GM18873 (cell line): Measurements from ENCODE around the gene SLC24A4.

ENCODE experiments used
- ATAC-seq: cut with Tn5 transposase; IDR thresholded peaks from one replicate; pipeline ENCODE4 v1.9.1; 2021; ENCODE audit warnings: mild to moderate bottlenecking, moderate library complexity, moderate number of reproducible peaks; ENCODE audit not compliant: unreplicated experiment, low FRiP score

The SLC24A4 gene

DNA sequence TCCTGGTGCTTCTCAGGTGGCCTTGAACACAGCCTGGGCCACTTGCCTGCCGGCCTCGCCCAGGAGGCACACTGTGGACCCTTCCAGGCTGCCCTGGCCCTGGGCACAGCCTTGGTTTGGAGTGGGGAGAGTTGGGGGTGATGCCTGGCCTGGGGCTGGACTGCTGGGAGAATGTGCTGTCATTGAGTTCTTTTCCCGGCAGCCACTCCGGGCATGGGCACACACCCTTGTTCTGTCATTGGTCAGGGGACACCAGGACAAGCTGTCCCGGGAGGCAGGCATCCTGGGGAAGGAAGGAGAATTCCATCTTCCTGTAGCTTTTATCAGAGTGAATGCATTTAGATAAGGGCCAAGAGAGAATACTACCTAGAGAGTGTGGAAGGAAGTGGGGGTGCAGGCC is 128.8 kb downstream of the SLC24A4 start:
- no peak for ATAC-seq

DNA sequence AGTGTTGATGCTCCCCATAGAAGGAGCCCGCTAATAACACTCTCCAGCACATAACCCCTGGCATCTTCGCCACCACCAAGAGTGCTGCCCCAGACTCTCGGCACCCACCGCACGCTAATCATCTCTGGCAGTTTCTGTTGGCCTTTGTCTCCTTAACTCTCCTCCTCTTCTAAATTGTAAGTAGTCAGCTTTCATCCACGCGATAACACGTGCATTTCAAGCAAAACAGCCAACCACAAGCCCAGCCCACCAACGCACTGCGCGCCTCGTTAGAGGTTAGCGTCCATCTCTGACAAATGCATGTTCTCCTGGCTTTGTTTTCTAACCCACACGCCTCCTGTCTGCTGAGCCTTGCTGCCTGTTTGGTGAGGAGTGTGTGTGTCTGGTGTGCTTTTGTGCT is 129.5 kb downstream of the SLC24A4 start:
- ATAC-seq, result no peak

GRCh38 chr14:92453691-92454090 is 130.7 kb downstream of the SLC24A4 start:
- ATAC-seq, result no peak

DNA sequence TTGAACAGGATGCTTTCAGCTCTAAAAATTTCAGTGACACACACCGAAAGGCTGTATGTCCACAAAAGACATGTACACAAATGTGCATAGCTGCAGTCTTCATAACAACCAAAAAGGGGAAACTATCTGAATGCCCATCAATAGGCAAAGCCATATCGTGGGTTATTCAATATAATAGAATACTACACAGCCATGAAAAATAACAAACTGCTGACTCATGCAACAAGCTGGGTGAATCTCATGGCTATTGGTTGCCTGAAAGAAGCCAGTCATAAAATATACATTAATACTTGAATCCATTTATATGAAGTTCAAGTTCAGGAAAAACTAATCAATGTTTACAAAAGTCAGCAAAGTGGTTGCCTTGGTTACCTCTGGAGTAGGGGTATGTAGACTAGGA is 132.3 kb downstream of the SLC24A4 start:
- no peak for ATAC-seq

- no peak for ATAC-seq
Measured at GRCh38 chr14:92456215-92457015, 133.4 kb downstream of the SLC24A4 start.

DNA sequence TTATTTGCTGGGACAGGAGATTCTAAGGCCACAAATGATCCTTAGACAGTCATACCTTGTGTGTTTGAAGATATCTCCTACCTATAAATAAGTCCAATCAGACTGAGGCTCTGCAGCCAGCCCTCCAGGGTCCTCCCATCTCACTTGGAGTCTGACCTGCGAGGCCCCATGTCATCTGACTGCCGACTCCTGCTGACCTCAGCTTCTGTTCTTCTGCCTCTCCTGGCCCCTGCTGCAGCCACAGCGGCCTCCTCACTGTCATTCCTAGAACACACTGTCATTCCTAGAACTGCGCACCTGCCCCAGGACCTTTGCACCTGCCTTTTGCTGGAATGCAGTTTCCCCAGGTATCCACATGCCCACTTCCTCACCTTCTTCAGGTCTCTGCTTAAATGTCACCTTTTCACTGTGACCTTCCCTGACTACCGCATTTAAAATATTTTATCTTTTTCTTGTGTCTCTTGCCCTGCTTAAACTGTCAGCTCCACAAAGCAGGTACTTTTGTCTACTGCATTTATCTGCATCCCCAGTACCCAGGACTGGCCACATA is 134.1 kb downstream of the SLC24A4 start:
- no peak for ATAC-seq

GRCh38 chr14:92458136-92459029 is 135.4 kb downstream of the SLC24A4 start:
- no peak for ATAC-seq

- no peak for ATAC-seq
Measured at GRCh38 chr14:92459030-92459949, 136.3 kb downstream of the SLC24A4 start.

DNA sequence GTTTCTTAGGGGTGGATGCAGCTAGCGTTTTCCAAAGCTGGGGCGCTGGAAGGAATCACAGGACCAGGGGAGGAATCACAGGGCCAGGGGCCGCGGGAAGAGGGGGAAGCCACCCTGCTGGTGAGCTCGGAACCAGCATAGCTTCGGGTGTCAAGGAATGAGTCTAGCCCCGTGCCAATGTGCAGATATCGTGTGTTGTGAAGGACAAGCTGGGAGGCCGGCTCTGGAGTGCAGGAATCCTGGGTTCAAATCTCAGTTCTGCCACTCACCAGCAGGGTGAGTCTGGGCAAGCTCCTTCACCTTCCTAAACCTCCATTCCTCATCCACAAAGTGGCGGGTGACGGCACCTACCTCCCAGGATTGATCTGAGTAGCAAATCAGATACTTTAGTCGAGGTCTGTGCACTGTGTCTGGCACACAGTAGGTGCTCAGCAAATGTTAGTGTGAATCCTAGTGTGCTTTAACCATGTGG is 137.0 kb downstream of the SLC24A4 start:
- ATAC-seq, result no peak

DNA sequence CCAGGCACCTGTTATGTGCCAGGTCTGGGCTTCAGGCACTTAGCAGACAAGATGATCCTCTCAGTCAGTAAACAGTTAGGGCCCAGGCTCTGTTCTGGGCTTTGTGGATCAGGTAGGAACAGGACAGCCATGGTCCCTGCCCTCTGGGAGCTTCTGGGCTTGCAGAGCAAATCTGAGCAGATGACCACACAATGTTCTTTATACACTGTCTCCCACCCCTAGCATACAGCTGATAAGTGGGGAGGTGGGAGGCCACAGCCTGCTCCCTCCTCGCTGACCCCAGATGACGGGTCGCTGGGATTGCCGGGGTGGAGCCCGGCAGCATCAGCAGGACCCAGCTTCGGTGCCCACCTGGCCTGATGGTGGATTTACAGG is 137.6 kb downstream of the SLC24A4 start:
- no peak for ATAC-seq

DNA sequence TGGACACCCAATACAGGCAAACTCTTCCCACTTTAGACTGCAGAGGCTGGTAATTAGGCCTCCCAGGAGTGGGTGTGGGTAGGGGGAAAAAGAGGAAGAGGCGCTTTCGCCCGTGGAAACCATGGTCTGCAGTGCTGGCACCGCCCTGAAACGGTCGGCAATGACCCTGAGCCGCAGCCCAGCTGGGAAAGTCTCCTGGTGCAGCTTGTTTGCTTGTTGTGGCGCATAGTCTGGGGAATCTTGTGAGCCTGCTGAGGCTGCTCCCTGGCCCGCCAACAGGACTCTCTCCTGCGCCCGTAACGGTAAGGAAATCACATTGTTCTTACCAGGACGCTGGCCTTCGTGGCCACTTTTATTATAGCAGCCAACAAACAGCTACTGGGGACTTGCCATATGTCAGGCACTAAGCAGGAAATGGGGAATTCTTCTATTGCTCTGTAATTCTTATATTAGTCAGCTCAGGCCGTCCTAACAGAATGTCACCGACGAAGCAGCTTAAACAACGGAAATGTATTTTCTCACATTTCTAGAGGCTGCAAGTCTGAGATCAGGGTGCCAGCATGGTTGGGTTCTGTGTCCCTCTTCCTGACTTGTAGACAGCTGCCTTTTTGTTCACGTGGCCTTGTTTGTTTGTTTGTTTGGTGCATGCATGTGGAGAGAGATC is 138.1 kb downstream of the SLC24A4 start:
- ATAC-seq, result no peak

- no peak for ATAC-seq
Measured at GRCh38 chr14:92461891-92462290, 138.9 kb downstream of the SLC24A4 start.

DNA sequence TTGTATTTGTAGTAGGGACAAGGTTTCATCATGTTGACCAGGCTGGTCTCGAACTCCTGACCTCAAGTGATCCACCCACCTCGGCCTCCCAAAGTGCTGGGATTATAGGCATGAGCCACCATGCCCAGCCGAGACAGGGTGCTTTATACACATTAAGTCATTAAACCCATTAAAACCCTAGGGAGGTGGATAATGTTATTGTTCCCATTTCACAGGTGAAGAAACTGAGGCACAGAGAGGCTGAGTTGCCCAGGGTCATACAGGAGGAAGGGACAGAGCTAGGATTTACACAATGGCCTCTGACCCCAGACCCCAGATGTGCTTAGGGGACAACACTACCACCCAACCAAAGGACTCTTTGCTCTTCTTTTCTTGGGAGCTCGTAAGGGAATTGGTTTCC is 139.6 kb downstream of the SLC24A4 start:
- no peak for ATAC-seq

DNA sequence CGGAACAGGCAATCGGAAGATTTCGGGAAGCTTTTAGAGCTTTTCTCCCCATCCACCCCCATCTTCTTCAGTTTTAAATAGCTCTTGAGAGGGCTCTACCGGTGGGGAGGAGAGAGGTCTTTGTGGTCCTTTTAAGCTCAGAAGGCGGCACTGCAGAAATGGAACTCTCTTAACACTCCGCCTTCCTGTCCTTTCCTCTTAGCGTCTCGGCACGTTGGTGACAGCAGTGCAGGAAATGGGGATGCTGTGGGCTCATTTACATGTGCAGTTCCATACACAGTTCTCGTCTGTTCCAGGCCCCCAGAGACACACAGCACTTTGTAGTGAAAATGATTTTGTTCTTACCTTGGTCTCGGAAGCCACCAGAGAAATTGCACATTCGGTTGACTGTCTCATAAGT is 140.2 kb downstream of the SLC24A4 start:
- no peak for ATAC-seq

DNA sequence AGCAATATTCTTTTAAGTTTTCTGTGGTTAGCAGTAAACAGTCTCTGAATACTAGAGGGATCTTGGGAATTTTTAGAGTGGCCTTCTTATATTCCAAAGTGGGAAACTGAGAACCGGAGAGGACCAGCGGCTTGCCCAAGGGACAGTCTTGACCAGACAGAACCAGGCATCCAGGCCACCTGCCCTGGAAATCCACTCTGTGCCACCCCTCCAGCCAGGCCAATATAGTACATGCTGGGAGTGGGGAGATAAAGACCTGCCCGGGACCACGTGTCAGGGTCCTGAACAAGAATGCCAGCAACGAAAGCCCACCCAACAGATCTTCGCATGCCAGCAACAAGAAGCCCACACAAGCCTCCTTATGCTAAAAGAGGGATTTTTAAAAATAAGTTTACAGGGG is 141.2 kb downstream of the SLC24A4 start:
- ATAC-seq, result no peak

DNA sequence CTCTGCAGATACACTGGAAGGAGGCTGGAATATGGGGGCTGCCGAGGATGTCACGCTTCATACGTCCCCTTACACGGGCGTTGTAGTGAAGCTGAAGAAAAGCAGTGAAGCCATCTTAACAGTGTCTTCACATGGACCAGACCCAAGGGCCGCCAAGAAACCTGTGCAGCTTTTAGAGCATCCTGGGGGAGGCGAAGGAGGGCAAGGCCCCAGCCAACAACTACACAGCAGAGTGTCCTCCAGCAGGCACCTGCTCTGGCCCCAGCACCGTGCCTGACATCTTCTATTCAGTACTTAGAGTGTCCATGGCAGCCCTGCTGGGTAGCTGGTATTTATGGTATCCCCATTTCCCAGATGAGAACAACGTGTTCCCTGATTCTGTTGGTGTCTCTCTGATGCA is 141.8 kb downstream of the SLC24A4 start:
- ATAC-seq, result no peak

DNA sequence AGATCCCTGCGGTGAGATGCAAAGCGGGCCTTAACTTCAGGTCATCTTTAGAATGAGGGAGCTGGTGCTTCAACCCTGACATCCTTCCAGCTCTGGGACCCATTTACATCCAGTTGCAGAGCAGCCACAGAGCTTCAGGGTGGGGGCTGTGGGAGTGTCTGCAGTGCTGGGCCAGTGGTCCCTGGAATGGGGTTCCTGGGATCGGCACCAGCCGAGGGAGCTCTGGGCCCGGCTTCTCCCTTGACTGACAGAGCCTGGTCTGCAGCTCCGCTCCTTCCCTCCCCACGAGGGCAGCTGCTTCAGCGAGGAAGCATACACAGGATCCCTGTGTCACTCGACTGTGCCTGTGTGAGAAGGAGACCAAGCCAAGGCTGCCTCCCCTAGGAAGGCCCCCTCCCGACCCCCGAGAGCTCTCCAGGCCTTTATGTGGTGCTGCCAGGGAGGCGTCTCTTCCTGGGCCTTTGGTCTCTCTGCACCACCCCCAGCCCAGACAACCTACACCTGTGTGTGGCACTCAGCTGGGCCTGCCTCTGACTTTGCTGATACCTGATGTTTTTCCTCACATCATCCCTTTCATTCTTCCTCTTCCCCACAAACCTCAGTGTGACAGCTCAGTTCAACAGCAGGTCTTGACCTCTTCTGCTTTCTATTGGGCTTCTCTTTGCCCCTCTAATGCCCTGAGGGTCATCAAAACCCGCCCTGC is 142.5 kb downstream of the SLC24A4 start:
- ATAC-seq, result no peak

- ATAC-seq, result no peak
Measured at GRCh38 chr14:92466059-92466458, 143.1 kb downstream of the SLC24A4 start.

DNA sequence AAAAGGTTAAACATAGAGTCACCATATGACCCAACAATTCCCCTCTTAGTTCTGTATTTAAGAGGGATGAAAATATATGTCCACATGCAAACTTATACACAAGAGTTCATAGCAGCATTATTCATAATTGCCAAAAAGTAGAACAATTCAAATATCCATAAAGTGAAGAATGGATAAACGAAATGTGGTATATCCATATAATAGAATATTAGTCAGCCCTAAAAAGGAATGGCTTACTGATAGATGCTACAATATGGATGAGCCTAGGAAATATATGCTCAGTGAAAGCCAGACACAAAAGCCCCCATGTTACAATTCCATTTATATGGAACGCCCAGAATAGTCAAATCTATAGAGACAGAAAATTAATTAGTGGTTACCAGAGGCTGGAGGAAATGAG is 146.6 kb downstream of the SLC24A4 start:
- no peak for ATAC-seq
